Measurements from ENCODE around the gene USP38. TPM values are rescaled to one million over a fixed set of nuclear protein-coding genes. Genes with fewer than 3 reads are reported as not detected.

Gene USP38
- polyA plus RNA-seq, 3 donors: 7.3 to 19.3 (median 12.4) TPM

DNA sequence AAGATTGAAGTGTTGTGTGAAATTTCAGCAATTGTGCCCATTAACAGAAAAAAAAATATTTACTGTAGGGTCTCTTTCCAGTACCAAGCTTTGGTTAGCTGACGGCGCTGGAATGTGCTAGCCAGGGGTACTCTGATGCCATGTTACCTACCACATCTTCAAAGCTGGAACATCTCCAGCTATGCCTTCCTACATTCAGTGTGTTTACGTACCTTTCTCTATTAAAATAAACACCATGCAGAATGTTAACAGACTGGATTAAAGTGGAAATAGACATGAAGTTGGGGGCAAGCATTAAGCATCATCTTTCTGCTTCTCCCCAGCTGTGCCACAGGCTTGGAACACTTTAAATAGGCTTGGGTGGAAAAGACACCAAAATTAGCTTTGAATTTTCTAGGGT is 65.9 kb downstream of the USP38 start:
- intact Hi-C loops (cut with micrococcal nuclease): no loop called here
- WGBS (ENCODE audit: insufficient coverage): 83% methylated on average over 2 of the region's 3 CpGs
- Mint-ChIP-seq H3K27me3 (ENCODE audit: low read depth in 3 of 3) (peaks cover 0 to 2% (median 2%) of the 10 kb centered on the region in 3 donors), H3K9me3 (peaks cover 0 to 5% (median 2%) of the 10 kb centered on the region in 7 donors), H3K4me1 (no peaks in the 10 kb centered on the region), H3K4me3 (no peak overlapping the region), H3K27ac (no peak overlapping the region), H3K36me3 (no peaks in the 10 kb centered on the region)
- Histone ChIP-seq H3K4me3 (replicated peaks in 1 of 3; ENCODE audit: low read depth in 2 of 3, low read length in 3 of 3) (no peak overlapping the region), H3K4me1 (ENCODE audit: control insufficient read depth in 1 of 2, insufficient read depth in 2 of 2, low read length in 2 of 2) (no peaks in the 10 kb centered on the region), H3K9me3 (replicated peaks in 1 of 2; ENCODE audit: control insufficient read depth in 1 of 2, insufficient read depth in 1 of 2, low read length in 2 of 2) (no peaks in the 10 kb centered on the region), H3K36me3 (replicated peaks in 1 of 2; ENCODE audit: control insufficient read depth in 1 of 2, insufficient read depth in 2 of 2, low read length in 2 of 2) (no peaks in the 10 kb centered on the region), H2AFZ (ENCODE audit: insufficient read depth, low read depth, low read length, poor library complexity, severe bottlenecking) (no peak overlapping the region), H3K9ac (ENCODE audit: insufficient read depth, low read length, poor library complexity, severe bottlenecking) (no peak overlapping the region), H3K27ac (ENCODE audit: low read depth in 1 of 2, low read length in 2 of 2) (no peak overlapping the region), H3K4me2 (replicated peaks; ENCODE audit: extremely low read depth, low read length, poor library complexity, severe bottlenecking) (no peak overlapping the region), H4K20me1 (ENCODE audit: insufficient read depth, low read length) (no peaks in the 10 kb centered on the region), H3K27me3 (ENCODE audit: control insufficient read depth in 2 of 2, insufficient read depth in 2 of 2, low read length in 2 of 2) (no peaks in the 10 kb centered on the region), H3K79me2 (ENCODE audit: insufficient read depth, low read length) (no peaks in the 10 kb centered on the region)
- DNase-seq: no peak
- TF ChIP-seq, protein P1, sequence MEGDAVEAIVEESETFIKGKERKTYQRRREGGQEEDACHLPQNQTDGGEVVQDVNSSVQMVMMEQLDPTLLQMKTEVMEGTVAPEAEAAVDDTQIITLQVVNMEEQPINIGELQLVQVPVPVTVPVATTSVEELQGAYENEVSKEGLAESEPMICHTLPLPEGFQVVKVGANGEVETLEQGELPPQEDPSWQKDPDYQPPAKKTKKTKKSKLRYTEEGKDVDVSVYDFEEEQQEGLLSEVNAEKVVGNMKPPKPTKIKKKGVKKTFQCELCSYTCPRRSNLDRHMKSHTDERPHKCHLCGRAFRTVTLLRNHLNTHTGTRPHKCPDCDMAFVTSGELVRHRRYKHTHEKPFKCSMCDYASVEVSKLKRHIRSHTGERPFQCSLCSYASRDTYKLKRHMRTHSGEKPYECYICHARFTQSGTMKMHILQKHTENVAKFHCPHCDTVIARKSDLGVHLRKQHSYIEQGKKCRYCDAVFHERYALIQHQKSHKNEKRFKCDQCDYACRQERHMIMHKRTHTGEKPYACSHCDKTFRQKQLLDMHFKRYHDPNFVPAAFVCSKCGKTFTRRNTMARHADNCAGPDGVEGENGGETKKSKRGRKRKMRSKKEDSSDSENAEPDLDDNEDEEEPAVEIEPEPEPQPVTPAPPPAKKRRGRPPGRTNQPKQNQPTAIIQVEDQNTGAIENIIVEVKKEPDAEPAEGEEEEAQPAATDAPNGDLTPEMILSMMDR (IDR thresholded peaks at IDR 0.05): no peak

DNA sequence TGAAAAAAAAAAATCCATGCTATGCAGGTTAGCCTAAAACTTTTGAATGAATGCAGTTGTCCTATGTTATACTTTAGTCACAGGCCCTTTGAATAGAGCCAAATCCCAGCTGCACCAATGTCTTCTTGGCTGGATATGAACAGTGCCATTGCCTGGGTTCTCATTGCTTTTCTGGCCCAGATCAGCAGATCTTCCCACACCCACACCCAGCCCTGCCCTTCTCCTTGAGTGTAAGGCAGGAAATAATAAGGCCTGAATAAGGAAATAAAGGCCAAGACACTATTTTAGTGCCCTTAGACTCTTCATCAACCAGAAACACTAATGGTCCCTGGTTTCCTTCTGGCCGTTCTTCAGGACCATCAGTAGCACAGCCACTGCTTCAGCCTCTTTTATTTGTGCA is 66.6 kb downstream of the USP38 start:
- TF ChIP-seq, protein P1 (IDR thresholded peaks at IDR 0.05): no peak
- H3K9me3 Mint-ChIP-seq: peaks cover 0 to 5% (median 2%) of the 10 kb centered on the region in 7 donors
- no peaks in the 10 kb centered on the region for H4K20me1 ChIP-seq (ENCODE audit: insufficient read depth, low read length)
- intact Hi-C loops (cut with micrococcal nuclease): no loop called here
- no peaks in the 10 kb centered on the region for H3K4me1 Mint-ChIP-seq
- H3K4me3 Mint-ChIP-seq: no peak overlapping the region
- DNase-seq: no peak
- H3K36me3 ChIP-seq (replicated peaks in 1 of 2; ENCODE audit: control insufficient read depth in 1 of 2, insufficient read depth in 2 of 2, low read length in 2 of 2): no peaks in the 10 kb centered on the region
- no peaks in the 10 kb centered on the region for H3K4me1 ChIP-seq (ENCODE audit: control insufficient read depth in 1 of 2, insufficient read depth in 2 of 2, low read length in 2 of 2)
- H3K27ac ChIP-seq (ENCODE audit: low read depth in 1 of 2, low read length in 2 of 2): no peak overlapping the region
- no peak overlapping the region for H3K4me3 ChIP-seq (replicated peaks in 1 of 3; ENCODE audit: low read depth in 2 of 3, low read length in 3 of 3)
- H3K9ac ChIP-seq (ENCODE audit: insufficient read depth, low read length, poor library complexity, severe bottlenecking): no peak overlapping the region
- 100% methylated on average over 1 of the region's 1 CpG for WGBS (ENCODE audit: insufficient coverage)
- H3K27ac Mint-ChIP-seq: peak overlapping the region in 1 of 7 donors; percentile 54
- H3K36me3 Mint-ChIP-seq: no peaks in the 10 kb centered on the region
- H3K79me2 ChIP-seq (ENCODE audit: insufficient read depth, low read length): no peaks in the 10 kb centered on the region
- no peak overlapping the region for H3K4me2 ChIP-seq (replicated peaks; ENCODE audit: extremely low read depth, low read length, poor library complexity, severe bottlenecking)
- H3K27me3 Mint-ChIP-seq (ENCODE audit: low read depth in 3 of 3): peaks cover 0 to 2% (median 2%) of the 10 kb centered on the region in 3 donors
- H2AFZ ChIP-seq (ENCODE audit: insufficient read depth, low read depth, low read length, poor library complexity, severe bottlenecking): no peak overlapping the region
- H3K9me3 ChIP-seq (replicated peaks in 1 of 2; ENCODE audit: control insufficient read depth in 1 of 2, insufficient read depth in 1 of 2, low read length in 2 of 2): no peaks in the 10 kb centered on the region
- no peaks in the 10 kb centered on the region for H3K27me3 ChIP-seq (ENCODE audit: control insufficient read depth in 2 of 2, insufficient read depth in 2 of 2, low read length in 2 of 2)

Measured in CD14-positive monocyte (primary cell).